Measurements from ENCODE around the gene SMAD2. TPM values are rescaled to one million over a fixed set of nuclear protein-coding genes. Genes with fewer than 3 reads are reported as not detected.
A peak's percentile ranks its signal among the peaks of the same experiment; 100 is the strongest.

Gene SMAD2
- total and polyA plus RNA-seq, 2 experiments from 2014 or later = 58.5 to 108 TPM

- H3K36me3 ChIP-seq (replicated peaks; ENCODE audit: insufficient read depth, low read depth) = no peaks in the 10 kb centered on the region
- 85% methylated on average over 3 of the region's 3 CpGs for WGBS (ENCODE audit: low lambda C conversion rate, missing lambda C conversion rate)
- no peak for TF ChIP-seq EZH2phosphoT487 (IDR thresholded peaks at IDR 0.05; ENCODE audit: low read depth, severe bottlenecking, unreplicated experiment)
- TF ChIP-seq CTCF (IDR thresholded peaks at IDR 0.05; ENCODE audit: poor library complexity) = no peak
- no peak for TF ChIP-seq EZH2 (IDR thresholded peaks at IDR 0.05; ENCODE audit: borderline replicate concordance)
These were observed 65.3 kb downstream of the SMAD2 start for GRCh38 chr18:47865183-47865582.

GRCh38 chr18:47863041-47863440 lies 67.4 kb downstream of the SMAD2 start:
- Histone ChIP-seq H3K79me2 (peaks cover 5% of the 10 kb centered on the region), H3K36me3 (replicated peaks; ENCODE audit: insufficient read depth, low read depth) (no peaks in the 10 kb centered on the region), H3K9me2 (replicated peaks; ENCODE audit: insufficient read depth) (no peaks in the 10 kb centered on the region), H3K4me1 (ENCODE audit: insufficient read depth) (no peaks in the 10 kb centered on the region), H3K9me3 (ENCODE audit: low read depth) (peaks cover 16% of the 10 kb centered on the region), H3K27ac (no peak overlapping the region), H4K20me1 (ENCODE audit: insufficient read depth, poor library complexity, severe bottlenecking) (no peaks in the 10 kb centered on the region), H3K27me3 (no peaks in the 10 kb centered on the region), H3K4me2 (no peak overlapping the region), H2AFZ (no peak overlapping the region), H3K4me3 (no peak overlapping the region)
- DNase-seq (ENCODE audit: low spot score) = no peak
- TF ChIP-seq EZH2phosphoT487 (IDR thresholded peaks at IDR 0.05; ENCODE audit: low read depth, severe bottlenecking, unreplicated experiment) = no peak
- no peak for TF ChIP-seq EZH2 (IDR thresholded peaks at IDR 0.05; ENCODE audit: borderline replicate concordance)
- no peak for TF ChIP-seq CTCF (IDR thresholded peaks at IDR 0.05; ENCODE audit: poor library complexity)

More at GRCh38 chr18:47865183-47865582, 65.3 kb downstream of the SMAD2 start:
- no peaks in the 10 kb centered on the region for H3K27me3 ChIP-seq
- H3K27ac ChIP-seq = no peak overlapping the region
- DNase-seq (ENCODE audit: low spot score) = no peak
- H3K4me3 ChIP-seq = no peak overlapping the region
- H3K9me2 ChIP-seq (replicated peaks; ENCODE audit: insufficient read depth) = no peaks in the 10 kb centered on the region
- peaks cover 15% of the 10 kb centered on the region for H3K79me2 ChIP-seq
- no peaks in the 10 kb centered on the region for H3K4me1 ChIP-seq (ENCODE audit: insufficient read depth)
- no peak overlapping the region for H3K4me2 ChIP-seq
- no peak overlapping the region for H2AFZ ChIP-seq
- no peaks in the 10 kb centered on the region for H3K9me3 ChIP-seq (ENCODE audit: low read depth)
- H4K20me1 ChIP-seq (ENCODE audit: insufficient read depth, poor library complexity, severe bottlenecking) = peaks cover 3% of the 10 kb centered on the region

- Histone ChIP-seq H4K20me1 (ENCODE audit: insufficient read depth, poor library complexity, severe bottlenecking) (no peaks in the 10 kb centered on the region), H2AFZ (no peak overlapping the region), H3K4me1 (ENCODE audit: insufficient read depth) (no peaks in the 10 kb centered on the region), H3K27ac (no peak overlapping the region), H3K36me3 (replicated peaks; ENCODE audit: insufficient read depth, low read depth) (no peaks in the 10 kb centered on the region), H3K4me2 (no peak overlapping the region), H3K27me3 (no peaks in the 10 kb centered on the region), H3K79me2 (peaks cover 3% of the 10 kb centered on the region), H3K4me3 (peak overlapping the region; percentile 6), H3K9me2 (replicated peaks; ENCODE audit: insufficient read depth) (no peaks in the 10 kb centered on the region), H3K9me3 (ENCODE audit: low read depth) (peaks cover 22% of the 10 kb centered on the region)
- 97% methylated on average over 3 of the region's 3 CpGs for WGBS (ENCODE audit: low lambda C conversion rate, missing lambda C conversion rate)
- no peak for DNase-seq (ENCODE audit: low spot score)
- TF ChIP-seq CTCF (IDR thresholded peaks at IDR 0.05; ENCODE audit: poor library complexity) = no peak
- no peak for TF ChIP-seq EZH2phosphoT487 (IDR thresholded peaks at IDR 0.05; ENCODE audit: low read depth, severe bottlenecking, unreplicated experiment)
- no peak for TF ChIP-seq EZH2 (IDR thresholded peaks at IDR 0.05; ENCODE audit: borderline replicate concordance)
These were observed 71.9 kb downstream of the SMAD2 start for GRCh38 chr18:47858607-47859006.

GRCh38 chr18:47847635-47848034 lies 82.8 kb downstream of the SMAD2 start:
- Histone ChIP-seq H3K4me1 (ENCODE audit: insufficient read depth) (no peaks in the 10 kb centered on the region), H3K4me3 (no peak overlapping the region), H3K9me3 (ENCODE audit: low read depth) (no peaks in the 10 kb centered on the region), H3K27ac (no peak overlapping the region), H3K9me2 (replicated peaks; ENCODE audit: insufficient read depth) (no peaks in the 10 kb centered on the region), H4K20me1 (ENCODE audit: insufficient read depth, poor library complexity, severe bottlenecking) (no peaks in the 10 kb centered on the region), H2AFZ (no peak overlapping the region), H3K36me3 (replicated peaks; ENCODE audit: insufficient read depth, low read depth) (no peaks in the 10 kb centered on the region), H3K27me3 (no peaks in the 10 kb centered on the region), H3K4me2 (no peak overlapping the region), H3K79me2 (no peaks in the 10 kb centered on the region)
- TF ChIP-seq CTCF (IDR thresholded peaks at IDR 0.05; ENCODE audit: poor library complexity) (no peak), EZH2phosphoT487 (IDR thresholded peaks at IDR 0.05; ENCODE audit: low read depth, severe bottlenecking, unreplicated experiment) (no peak), EZH2 (IDR thresholded peaks at IDR 0.05; ENCODE audit: borderline replicate concordance) (no peak)
- no peak for DNase-seq (ENCODE audit: low spot score)
